Stimulated activated naive CD4-positive, alpha-beta T cell treated with Interleukin-2 at 50 U/mL for 16 hours (primary cell): ENCODE results near the gene LTBP1.
"Not testable (repeated sequence)": the region's sequence is repeated elsewhere in the genome, so short reads cannot be mapped to it uniquely, and the experiment has no call there.

ENCODE experiments used
- DNase-seq: peaks from one replicate; lab custom pipeline; 2025; lab: John Stamatoyannopoulos, UW

LTBP1 gene

DNA sequence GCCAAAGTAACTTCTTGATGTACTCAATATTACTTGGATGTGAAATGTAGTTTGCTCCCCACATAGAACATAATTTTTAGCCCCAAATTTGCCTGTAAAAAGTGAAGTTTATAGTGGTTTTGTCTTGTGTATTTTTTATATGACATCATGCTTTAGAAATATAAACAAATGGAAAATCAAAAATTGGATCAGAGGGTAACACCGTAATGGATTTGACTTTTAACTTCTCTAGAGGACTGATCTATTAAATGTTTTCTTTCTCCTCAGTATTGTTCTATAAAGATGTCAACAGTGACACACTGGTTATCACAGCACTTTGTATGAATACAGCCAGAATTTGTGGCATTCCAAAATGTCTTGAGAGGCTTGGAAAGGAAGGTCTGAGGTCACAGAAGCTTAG is 484.1 kb downstream of the LTBP1 start:
- DNase-seq: no peak

DNA sequence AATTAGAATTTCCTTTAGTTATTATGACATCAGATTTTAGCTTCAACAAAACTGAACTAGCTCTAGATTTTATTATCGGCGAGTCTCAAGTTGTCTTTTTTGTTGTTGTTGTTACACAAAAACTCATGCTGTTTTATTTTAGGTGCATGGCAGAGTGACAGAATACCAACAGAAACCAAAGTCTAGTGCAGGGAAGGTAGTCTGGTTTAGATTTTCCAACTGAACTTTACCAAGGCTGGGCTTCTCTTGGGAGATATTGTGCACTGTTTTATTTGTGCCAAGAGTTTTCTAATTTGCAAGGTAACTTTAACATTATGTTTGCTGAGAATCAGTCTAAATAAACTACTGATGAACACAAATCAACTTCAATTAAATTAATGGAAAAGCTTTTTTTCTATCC is 486.1 kb downstream of the LTBP1 start:
- no peak for DNase-seq

DNA sequence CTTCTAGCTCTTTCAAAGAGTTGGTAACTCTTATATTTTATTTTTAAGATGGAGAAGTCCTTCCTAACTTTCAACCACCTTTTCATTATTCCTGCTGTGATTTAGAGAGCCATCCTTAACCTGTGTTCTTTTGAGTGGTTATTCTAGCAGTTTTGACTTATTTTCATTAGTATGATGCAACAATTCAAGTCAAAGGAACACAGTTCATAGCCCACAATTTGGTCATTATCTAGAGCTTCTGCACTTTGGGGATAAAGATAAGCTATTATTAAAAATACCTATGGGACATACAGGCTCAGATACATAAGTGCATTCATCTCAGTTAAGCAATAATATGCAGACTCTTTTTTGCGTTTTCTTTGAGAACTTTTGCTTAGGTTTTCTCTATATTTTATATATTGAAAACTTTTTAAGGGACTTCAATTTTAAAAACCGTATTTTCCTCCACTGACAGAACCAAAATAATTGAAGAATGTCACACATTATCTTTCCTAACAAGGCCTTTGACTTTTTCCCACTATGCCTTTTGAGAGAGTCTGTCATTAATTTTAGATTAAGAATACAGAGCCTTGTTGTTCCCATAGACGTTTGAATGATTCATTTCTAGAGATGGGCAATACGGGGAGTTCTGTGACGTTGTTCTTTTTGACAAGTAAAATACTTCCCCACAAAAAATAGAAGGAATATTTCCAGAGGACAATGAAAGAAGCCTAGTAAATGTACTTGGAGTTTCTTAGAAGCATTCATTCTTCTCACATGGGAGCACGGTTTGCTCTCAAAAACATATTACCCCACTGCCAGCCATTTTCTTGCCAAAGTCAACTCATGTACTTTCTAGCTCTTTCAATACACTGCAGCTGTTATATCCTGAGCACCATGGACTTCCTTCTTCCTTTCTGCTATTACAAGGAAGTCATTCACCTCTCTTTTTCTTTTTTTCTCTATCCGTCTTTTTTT is 486.8 kb downstream of the LTBP1 start:
- no peak for DNase-seq

DNA sequence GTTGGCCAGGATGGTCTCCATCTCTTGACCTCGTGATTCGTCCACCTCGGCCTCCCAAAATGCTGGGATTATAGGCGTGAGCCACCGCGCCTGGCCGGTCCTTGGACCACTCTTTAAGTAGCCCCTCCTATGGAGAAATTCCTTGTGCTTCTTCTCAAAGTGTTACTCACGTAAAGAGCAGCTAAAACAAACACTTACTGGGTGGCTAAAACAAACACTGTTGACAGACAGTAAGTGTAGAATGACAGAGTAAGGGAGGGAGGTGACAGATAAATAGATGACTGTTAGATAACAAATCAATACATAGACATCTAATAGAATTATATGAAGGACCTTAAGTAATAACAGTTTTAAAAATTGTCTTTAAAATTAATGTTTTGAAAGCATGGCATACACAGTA is 488.8 kb downstream of the LTBP1 start:
- DNase-seq: no peak

DNA sequence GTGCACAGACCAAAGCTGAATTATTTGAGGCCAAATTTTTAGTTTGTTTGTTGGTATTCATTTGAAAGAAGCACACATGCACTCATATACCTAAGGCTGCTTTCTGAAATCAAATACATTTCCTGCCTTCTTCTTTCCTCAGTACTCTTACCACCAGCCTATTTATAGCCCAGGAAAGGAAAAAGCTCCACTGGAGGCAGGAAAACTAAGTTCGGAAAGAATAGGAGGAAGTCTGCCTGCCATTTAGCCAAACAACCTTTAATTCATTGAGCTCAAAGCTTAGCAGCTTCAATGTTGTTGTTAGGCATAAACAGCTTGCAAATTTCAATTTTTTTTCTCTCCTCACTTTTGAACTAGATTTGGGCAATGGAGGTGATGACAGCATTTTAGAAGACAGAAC is 489.3 kb downstream of the LTBP1 start:
- no peak for DNase-seq

DNA sequence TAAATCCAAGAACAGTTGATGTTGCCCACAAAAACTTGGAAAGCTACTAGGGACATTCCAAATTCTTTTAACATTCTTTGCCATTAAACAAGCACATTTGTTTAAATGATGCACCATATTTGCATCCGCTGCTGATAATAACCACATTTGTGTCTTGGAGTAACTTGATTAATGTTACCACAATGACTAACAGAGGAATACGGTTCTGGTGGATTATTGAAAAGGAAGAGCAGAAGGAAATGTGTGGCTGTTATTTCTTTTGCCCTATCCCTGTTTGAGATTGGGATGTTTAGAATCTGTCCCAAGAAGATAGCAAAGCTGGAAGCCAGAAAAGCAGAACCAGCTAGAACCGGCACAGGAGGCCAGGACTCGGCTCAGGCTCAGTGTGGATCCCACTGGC is 490.5 kb downstream of the LTBP1 start:
- DNase-seq: no peak

DNA sequence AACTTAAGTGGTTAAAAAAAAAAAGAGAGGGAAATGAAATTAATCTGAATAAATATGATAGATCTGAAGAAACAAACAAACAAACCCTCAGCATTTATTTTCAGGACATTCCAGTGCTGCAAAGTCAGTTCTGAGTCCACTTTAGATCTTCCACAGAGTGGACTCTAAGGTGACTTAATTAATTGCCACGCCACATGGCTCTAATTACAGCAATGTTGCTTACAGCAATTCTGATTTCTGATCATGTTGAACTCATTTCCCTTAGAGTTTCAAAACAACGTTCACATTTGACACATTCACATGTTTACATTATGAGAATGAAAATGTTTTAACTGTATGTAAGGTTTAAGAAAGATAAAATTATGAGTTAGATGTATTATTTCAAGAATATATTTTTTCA is 491.1 kb downstream of the LTBP1 start:
- no peak for DNase-seq

DNA sequence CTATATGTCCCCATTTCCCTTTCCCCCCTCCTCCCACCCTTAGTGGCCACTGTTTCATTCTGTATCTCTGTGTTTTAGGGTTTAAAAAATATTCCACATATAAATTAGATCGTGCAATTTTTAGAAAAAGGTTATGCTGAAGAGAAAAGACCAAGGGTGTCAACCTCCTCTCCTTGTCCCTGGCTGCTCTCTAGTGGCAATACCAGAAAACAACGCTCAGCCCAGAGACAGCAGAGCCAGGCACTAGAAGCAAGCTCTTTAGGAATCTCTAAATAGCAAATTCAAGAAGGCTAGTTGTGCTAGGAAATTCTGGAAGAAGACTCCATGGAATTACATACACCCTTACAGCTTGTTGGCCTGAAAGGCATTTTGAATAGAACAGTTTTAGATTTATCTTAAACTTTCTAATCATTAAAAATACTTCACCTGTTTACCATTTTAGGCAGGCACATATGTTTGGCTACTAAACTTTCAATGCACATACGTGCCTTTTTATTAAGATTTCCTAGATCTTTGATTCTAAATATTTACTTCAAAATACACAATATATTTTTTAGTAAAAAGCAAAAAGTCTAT is 494.6 kb downstream of the LTBP1 start:
- DNase-seq: no peak

DNA sequence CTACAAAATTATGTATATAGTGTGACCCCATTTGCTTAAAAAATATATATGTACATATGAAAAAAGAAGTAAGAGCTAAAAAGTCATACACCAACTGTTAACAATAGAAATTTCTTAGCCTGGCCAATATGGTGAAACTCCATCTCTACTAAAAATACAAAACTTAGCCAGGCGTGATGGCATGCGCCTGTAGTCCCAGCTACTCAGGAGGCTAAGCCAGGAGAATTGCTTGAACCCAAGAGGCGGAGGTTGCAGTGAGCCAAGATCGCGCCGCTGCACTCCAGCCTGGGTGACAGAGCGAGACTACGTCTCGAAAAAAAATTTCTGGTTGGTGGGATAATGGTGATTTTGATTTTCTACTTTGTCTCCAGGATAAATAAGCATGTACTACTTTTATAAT is 495.3 kb downstream of the LTBP1 start:
- not testable (repeated sequence) for DNase-seq

DNA sequence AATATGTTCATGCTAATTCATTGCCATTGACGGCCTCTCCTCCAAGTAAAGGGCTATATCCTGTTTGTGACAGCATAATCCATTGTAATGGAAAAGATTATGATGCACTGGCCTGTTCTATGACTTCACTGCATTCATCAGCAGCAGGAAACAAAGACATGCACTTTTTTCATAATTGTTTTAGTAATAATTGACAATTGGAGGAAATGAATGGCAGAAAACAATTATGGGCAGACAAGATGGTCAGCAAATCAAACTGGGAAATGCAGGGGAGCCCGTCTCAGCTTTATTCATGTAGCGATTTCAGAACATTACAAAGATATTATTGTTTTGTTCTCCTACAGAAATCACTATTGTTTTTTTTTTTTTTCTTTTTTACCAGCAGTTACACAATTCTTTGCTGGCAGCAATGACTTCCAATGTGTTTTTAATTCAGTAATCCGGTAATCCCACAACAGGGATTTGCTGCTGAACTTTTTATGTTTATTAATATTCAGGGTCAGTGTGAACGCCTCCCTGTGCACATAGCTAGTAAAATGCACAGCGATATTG is 495.9 kb downstream of the LTBP1 start:
- no peak for DNase-seq

DNA sequence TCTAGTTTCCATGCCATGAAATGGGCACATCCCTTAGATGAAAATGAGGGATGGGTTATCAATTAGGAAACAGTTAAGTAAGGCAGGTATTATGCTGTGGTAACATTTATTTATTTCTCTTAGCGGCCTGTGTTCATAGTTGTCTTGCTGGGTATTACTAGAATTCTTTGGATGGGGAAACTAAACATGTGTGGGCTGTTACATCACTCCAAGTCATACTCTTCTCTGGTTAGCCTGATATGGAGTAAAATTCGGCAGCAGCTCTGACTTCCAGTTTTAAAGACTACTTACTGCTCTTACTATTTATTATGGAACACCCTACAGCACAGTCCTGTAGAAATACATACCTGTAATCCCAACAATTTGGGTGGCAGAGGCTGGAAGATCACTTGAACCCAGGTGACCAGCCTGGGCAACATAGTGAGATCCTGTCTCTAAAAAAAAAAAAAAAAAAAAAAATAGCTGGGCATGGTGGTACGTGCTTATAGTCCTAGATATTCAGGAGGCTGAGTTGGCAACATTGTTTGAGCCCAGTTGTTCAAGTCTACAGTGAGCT is 496.6 kb downstream of the LTBP1 start:
- no peak for DNase-seq

DNA sequence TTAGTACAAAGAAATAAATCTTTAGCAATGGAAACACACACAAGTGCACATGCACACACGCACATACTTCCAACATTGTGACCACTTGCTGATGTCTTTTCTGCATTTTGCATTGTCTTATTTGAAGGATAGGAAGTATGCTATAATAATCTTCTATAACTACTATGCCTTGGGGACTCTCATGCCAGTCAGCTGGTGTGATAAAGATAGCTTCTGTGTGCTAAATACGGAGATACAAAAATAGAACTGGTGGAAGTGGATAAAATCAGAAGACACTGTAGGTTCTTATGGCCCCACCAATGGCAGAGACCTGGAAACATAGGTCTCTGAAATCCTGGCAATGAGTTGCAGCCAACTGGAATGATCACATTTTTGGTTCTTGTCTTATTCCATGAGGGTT is 498.2 kb downstream of the LTBP1 start:
- DNase-seq: no peak

DNA sequence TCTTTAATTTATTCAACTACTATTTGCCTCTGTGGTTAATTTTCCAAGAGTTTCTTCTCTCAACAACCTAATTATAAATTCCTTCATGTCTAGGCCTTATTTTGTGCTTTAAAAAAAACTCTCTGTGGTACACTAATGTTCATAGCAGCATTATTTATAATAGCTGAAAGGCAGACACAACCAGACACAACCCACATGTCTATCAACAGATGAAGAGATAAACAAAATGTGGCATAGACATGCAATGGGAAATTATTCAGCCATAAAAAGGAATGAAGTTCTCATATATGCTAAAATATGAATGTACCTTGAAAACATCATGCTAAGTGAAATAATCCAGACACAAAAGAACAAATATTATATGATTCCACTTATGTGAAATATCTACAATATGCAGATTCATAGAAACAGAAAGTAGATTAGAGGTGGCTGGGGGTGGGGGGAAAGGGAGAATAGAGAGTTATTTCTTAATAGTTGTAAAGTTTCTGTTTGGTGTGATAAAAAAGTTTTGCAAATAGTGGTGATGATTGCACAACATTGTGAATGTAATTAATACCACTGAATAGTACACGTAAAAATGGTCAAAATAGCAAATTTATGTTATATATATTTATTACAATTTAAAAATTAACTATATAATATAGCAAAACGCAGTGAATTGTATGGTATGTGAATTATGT is 501.6 kb downstream of the LTBP1 start:
- DNase-seq: no peak
